Hair follicular keratinocyte (primary cell): ENCODE data around the gene POTEH. TPM values are rescaled to one million over a fixed set of nuclear protein-coding genes. Genes with fewer than 3 reads are reported as not detected.

Source experiments
- total RNA-seq: library from RNA; depleted of rRNA; stranded (reverse); fragments of >200 nt; gene quantifications from 2 replicates; pipeline ENCODE4 v1.2.3, GENCODE V29; 2015

The POTEH gene
- total RNA-seq, result not detected in 2 replicates

DNA sequence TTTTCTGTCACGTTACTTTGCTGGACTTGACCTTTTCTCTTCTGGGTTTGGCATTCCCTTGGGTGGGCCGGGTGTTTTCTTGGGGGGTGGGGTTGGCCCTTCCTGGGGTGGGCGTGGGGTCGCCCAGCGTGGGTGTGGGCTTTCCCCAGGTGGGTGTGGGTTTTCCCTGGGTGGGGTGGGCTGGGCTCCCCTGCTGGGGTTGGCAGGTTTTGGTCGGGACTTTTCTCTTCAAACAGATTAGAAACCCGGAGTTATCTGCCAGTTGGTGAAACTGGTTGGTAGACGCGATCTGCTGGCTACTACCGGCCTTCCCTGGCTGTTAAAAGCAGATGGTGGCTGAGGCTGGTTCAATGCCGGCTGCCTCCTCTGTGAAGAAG lies at the start of gene POTEH:
Gene POTEH, plus strand, starts transcription at position 278 of the 377 bp plus-strand sequence. Its CDS starts 52 bp downstream, at position 330.

Other genes starting within 250 kb of the POTEH start
- not detected in 2 replicates for gene OR11H1, start 161.8 kb upstream of the POTEH start, total RNA-seq